ENCODE measurements around the gene HES4. TPM values are rescaled to one million over a fixed set of nuclear protein-coding genes. Genes with fewer than 3 reads are reported as not detected.

The HES4 gene
- total RNA-seq, 4 donors from 2014 or later, result 30.4 to 70.4 (median 40.9) TPM

GRCh38 chr1:1023700-1024099 lies 23.8 kb upstream of the HES4 start:
- no peak for DNase-seq (ENCODE audit: low spot score in 2 of 2)
- intact Hi-C loops (cut with DNase I; ENCODE audit: low total_unique reads), result no loop called here
- 42 to 51% methylated on average over 2 to 13 of the region's 13 CpGs for WGBS, 2 donors
- TF ChIP-seq CTCF (IDR thresholded peaks at IDR 0.05) (no peak), POLR2A (IDR thresholded peaks at IDR 0.05) (no peak)
- no peak overlapping the region for H3K4me3 ChIP-seq (ENCODE audit: low read depth, poor library complexity, severe bottlenecking)

- 71 to 76% methylated on average over 27 of the region's 27 CpGs for WGBS, 2 donors
- H3K4me3 ChIP-seq (ENCODE audit: low read depth, poor library complexity, severe bottlenecking), result no peak overlapping the region
- intact Hi-C loops (cut with DNase I; ENCODE audit: low total_unique reads), result no loop called here
- no peak for DNase-seq (ENCODE audit: low spot score in 2 of 2)
- TF ChIP-seq CTCF (IDR thresholded peaks at IDR 0.05), result no peak
- TF ChIP-seq POLR2A (IDR thresholded peaks at IDR 0.05), result no peak
Measured at GRCh38 chr1:1022302-1023009, 22.6 kb upstream of the HES4 start.

GRCh38 chr1:1021920-1022259 lies 22.0 kb upstream of the HES4 start:
- intact Hi-C loops (cut with DNase I; ENCODE audit: low total_unique reads), result no loop called here
- DNase-seq (ENCODE audit: low spot score in 2 of 2), result no peak
- whole genome bisulfite sequencing, 2 donors, result 78 to 83% methylated on average over 10 of the region's 10 CpGs
- no peak overlapping the region for H3K4me3 ChIP-seq (ENCODE audit: low read depth, poor library complexity, severe bottlenecking)
- no peak for TF ChIP-seq POLR2A (IDR thresholded peaks at IDR 0.05)

GRCh38 chr1:1021010-1021919 lies 21.4 kb upstream of the HES4 start:
- intact Hi-C loops (cut with DNase I; ENCODE audit: low total_unique reads), result no loop called here
- DNase-seq (ENCODE audit: low spot score in 2 of 2), result no peak
- no peak overlapping the region for H3K4me3 ChIP-seq (ENCODE audit: low read depth, poor library complexity, severe bottlenecking)
- 18 to 22% methylated on average over 24 to 32 of the region's 33 CpGs for WGBS, 2 donors
- no peak for TF ChIP-seq CTCF (IDR thresholded peaks at IDR 0.05)
- no peak for TF ChIP-seq POLR2A (IDR thresholded peaks at IDR 0.05)

GRCh38 chr1:1020415-1021009 lies 20.6 kb upstream of the HES4 start:
- 0% methylated on average over 10 to 25 of the region's 59 CpGs for WGBS, 2 donors
- intact Hi-C loops (cut with DNase I; ENCODE audit: low total_unique reads), result no loop called here
- TF ChIP-seq POLR2A (IDR thresholded peaks at IDR 0.05) (no peak), CTCF (IDR thresholded peaks at IDR 0.05) (no peak)
- no peak for DNase-seq (ENCODE audit: low spot score in 2 of 2)
- peak overlapping the region; percentile 37 for H3K4me3 ChIP-seq (ENCODE audit: low read depth, poor library complexity, severe bottlenecking)

GRCh38 chr1:1020000-1020404 lies 20.1 kb upstream of the HES4 start, which contains the start of gene AGRN:
Gene AGRN, plus strand, starts transcription at chr1:1020120. Its CDS starts 53 bp downstream, at chr1:1020173.
- DNase-seq (ENCODE audit: low spot score in 2 of 2), result no peak
- intact Hi-C loops (cut with DNase I; ENCODE audit: low total_unique reads), result no loop called here
- H3K4me3 ChIP-seq (ENCODE audit: low read depth, poor library complexity, severe bottlenecking), result peak within 1 kb of the TSS; percentile 37
- WGBS, 2 donors, result 1% methylated on average over 36 of the region's 58 CpGs; no CpG with 5 or more reads in 1 of the 2 donors
- TF ChIP-seq POLR2A (IDR thresholded peaks at IDR 0.05) (no peak), CTCF (IDR thresholded peaks at IDR 0.05) (no peak)

Data from lower leg skin (tissue), 4 donors.